Suprapubic skin (tissue), 4 donors: Measurements from ENCODE around the gene FAM78B. TPM values are rescaled to one million over a fixed set of nuclear protein-coding genes. Genes with fewer than 3 reads are reported as not detected.

Experiments
- DNase-seq, 2 donors: peaks; one replicate each; pipeline ENCODE4 v3.0.0-alpha.2; 2019; ENCODE audit warnings: low spot score in 2 of 2
- H3K27ac ChIP-seq: fragments of 200-600 bp; sonication (generic); one replicate; pipeline ENCODE4 v1.5.1; 2019
- H3K27me3 ChIP-seq: fragments of 200-600 bp; sonication (generic); one replicate; pipeline ENCODE4 v1.5.1; 2019
- H3K36me3 ChIP-seq: fragments of 200-600 bp; sonication (generic); one replicate; pipeline ENCODE4 v1.5.1; 2019
- H3K4me1 ChIP-seq: fragments of 200-600 bp; sonication (generic); one replicate; pipeline ENCODE4 v1.5.1; 2019
- H3K4me3 ChIP-seq: fragments of 200-600 bp; sonication (generic); one replicate; pipeline ENCODE4 v1.5.1; 2019; ENCODE audit warnings: mild to moderate bottlenecking
- H3K9me3 ChIP-seq: fragments of 200-600 bp; sonication (generic); one replicate; pipeline ENCODE4 v1.5.1; 2019
- CTCF ChIP-seq, 2 donors: fragments of 200-600 bp in 1 of 2; fragments of 450-650 bp in 1 of 2; sonication (generic) in 1 of 2; IDR thresholded peaks; one replicate each; pipeline ENCODE4 v1.5.1; 2016 to 2019; ENCODE audit warnings: antibody characterized with exemption in 2 of 2, mild to moderate bottlenecking in 1 of 2, moderate library complexity in 1 of 2
- EP300 ChIP-seq: sonication (generic); formaldehyde crosslinking; IDR thresholded peaks from one replicate; pipeline ENCODE4 v1.6.1; 2017; ENCODE audit warnings: antibody characterized with exemption
- POLR2A ChIP-seq, 2 donors: fragments of 450-650 bp; IDR thresholded peaks; one replicate each; pipeline ENCODE4 v1.6.1; 2017; ENCODE audit warnings: antibody characterized with exemption in 2 of 2, mild to moderate bottlenecking in 2 of 2, moderate library complexity in 2 of 2
- POLR2AphosphoS5 ChIP-seq, 3 donors: sonication (generic); formaldehyde crosslinking; IDR thresholded peaks; one replicate each; pipeline ENCODE4 v1.6.1; 2017; ENCODE audit warnings: antibody characterized with exemption in 3 of 3
- WGBS: methylation state at CpG from one replicate; pipeline ENCODE4 v1.1.5; 2018; 5-methylcytosine and 5-hydroxymethylcytosine counted together
- total RNA-seq, 4 donors: library from RNA; depleted of rRNA; stranded (reverse); fragments of >200 nt; gene quantifications; one replicate each; pipeline ENCODE4 v1.1.0, GENCODE V29; 2016

FAM78B gene
- total RNA-seq, 4 donors from 2014 or later: 0.72 to 1.9 (median 1.3) TPM

- Histone ChIP-seq H3K4me1 (no peaks in the 10 kb centered on the region), H3K9me3 (no peaks in the 10 kb centered on the region), H3K27me3 (no peaks in the 10 kb centered on the region), H3K4me3 (no peak overlapping the region), H3K27ac (no peak overlapping the region), H3K36me3 (no peaks in the 10 kb centered on the region)
- WGBS: 73% methylated on average over 2 of the region's 2 CpGs
- no peak for TF ChIP-seq CTCF (IDR thresholded peaks at IDR 0.05)
- no peak for DNase-seq
These were observed 54.4 kb downstream of the FAM78B start for GRCh38 chr1:166112425-166112824.

GRCh38 chr1:166111430-166111829 is 55.4 kb downstream of the FAM78B start:
- Histone ChIP-seq H3K27me3 (no peaks in the 10 kb centered on the region), H3K27ac (no peak overlapping the region), H3K4me1 (no peaks in the 10 kb centered on the region), H3K4me3 (no peak overlapping the region), H3K36me3 (no peaks in the 10 kb centered on the region), H3K9me3 (no peaks in the 10 kb centered on the region)
- no peak for DNase-seq
- TF ChIP-seq CTCF (IDR thresholded peaks at IDR 0.05): no peak
- TF ChIP-seq EP300: no peak
- no peak for TF ChIP-seq POLR2A (IDR thresholded peaks at IDR 0.05)
- TF ChIP-seq POLR2AphosphoS5 (IDR thresholded peaks at IDR 0.05): no peak
- WGBS: 35% methylated on average over 3 of the region's 3 CpGs

GRCh38 chr1:166090244-166090643 is 76.6 kb downstream of the FAM78B start:
- TF ChIP-seq EP300 (no peak), POLR2A (IDR thresholded peaks at IDR 0.05) (no peak), POLR2AphosphoS5 (IDR thresholded peaks at IDR 0.05) (no peak), CTCF (IDR thresholded peaks at IDR 0.05) (no peak)
- 59% methylated on average over 4 of the region's 4 CpGs for WGBS
- no peak for DNase-seq
- Histone ChIP-seq H3K9me3 (no peaks in the 10 kb centered on the region), H3K27ac (no peak overlapping the region), H3K4me1 (peaks cover 12% of the 10 kb centered on the region), H3K27me3 (no peaks in the 10 kb centered on the region), H3K36me3 (no peaks in the 10 kb centered on the region), H3K4me3 (no peak overlapping the region)

- 27% methylated on average over 6 of the region's 6 CpGs for WGBS
These were observed 77.0 kb downstream of the FAM78B start for GRCh38 chr1:166089804-166090203.

GRCh38 chr1:166088572-166088955 is 78.2 kb downstream of the FAM78B start:
- 58% methylated on average over 2 of the region's 4 CpGs for WGBS
- Histone ChIP-seq H3K36me3 (no peaks in the 10 kb centered on the region), H3K27ac (no peak overlapping the region), H3K9me3 (no peaks in the 10 kb centered on the region), H3K4me3 (no peak overlapping the region), H3K4me1 (peaks cover 12% of the 10 kb centered on the region), H3K27me3 (no peaks in the 10 kb centered on the region)
- no peak for DNase-seq
- no peak for TF ChIP-seq EP300
- TF ChIP-seq CTCF (IDR thresholded peaks at IDR 0.05): no peak
- no peak for TF ChIP-seq POLR2AphosphoS5 (IDR thresholded peaks at IDR 0.05)
- no peak for TF ChIP-seq POLR2A (IDR thresholded peaks at IDR 0.05)

More at GRCh38 chr1:166089804-166090203, 77.0 kb downstream of the FAM78B start:
- H3K4me1 ChIP-seq: peaks cover 12% of the 10 kb centered on the region
- no peaks in the 10 kb centered on the region for H3K27me3 ChIP-seq
- no peaks in the 10 kb centered on the region for H3K9me3 ChIP-seq
- H3K27ac ChIP-seq: no peak overlapping the region
- no peak for DNase-seq
- no peaks in the 10 kb centered on the region for H3K36me3 ChIP-seq
- TF ChIP-seq EP300 (no peak), POLR2AphosphoS5 (IDR thresholded peaks at IDR 0.05) (no peak), POLR2A (IDR thresholded peaks at IDR 0.05) (no peak)
- no peak overlapping the region for H3K4me3 ChIP-seq
